SK-N-SH (cell line): ENCODE measurements around the gene ZNF750. TPM values are rescaled to one million over a fixed set of nuclear protein-coding genes. Genes with fewer than 3 reads are reported as not detected.

Experiments used
- CTCF ChIA-PET: fragments of 300-600, 350-600 bp; formaldehyde crosslinking; extraction: SDS; loops from one replicate; lab custom pipeline; 2021; lab: Yijun Ruan, JAX
- POLR2A ChIA-PET: fragments of 350-600 bp; sonication (Branson Sonifier 250); formaldehyde crosslinking; extraction: SDS; loops from one replicate; lab custom pipeline; 2020; ENCODE audit warnings: antibody characterized with exemption, inconsistent platforms; lab: Yijun Ruan, JAX
- DNase-seq: peaks from one replicate; pipeline ENCODE4 v3.0.0; 2012
- H2AFZ ChIP-seq: fragments of 200-600 bp; sonication (generic); 2 replicates; pipeline ENCODE4 v1.8.1; 2016; ENCODE audit warnings: antibody characterized with exemption, mild to moderate bottlenecking, low read depth
- H3F3A ChIP-seq: fragments of 200-600 bp; sonication (generic); replicated peaks from 2 replicates; pipeline ENCODE3; 2016; ENCODE audit warnings: antibody characterized with exemption, mild to moderate bottlenecking; ENCODE audit not compliant: insufficient read depth
- H3K27ac ChIP-seq, 2 experiments: fragments of 200-500 bp in 1 of 2; fragments of 200-600 bp in 1 of 2; sonication (Bioruptor generic) in 1 of 2; sonication (generic), shearing (Covaris generic) in 1 of 2; 2 replicates each; pipeline versions ENCODE4 v1.5.1 to v1.6.1; 2014 to 2016; ENCODE audit warnings: low read depth in 2 of 2, inconsistent platforms in 1 of 2, low read length in 1 of 2, mild to moderate bottlenecking in 1 of 2, mixed read lengths in 1 of 2
- H3K27me3 ChIP-seq: fragments of 200-600 bp; sonication (generic), shearing (Covaris generic); 2 replicates; pipeline ENCODE4 v1.6.1; 2016; ENCODE audit warnings: mixed run types; ENCODE audit not compliant: insufficient read depth
- H3K36me3 ChIP-seq, 2 experiments: fragments of 200-500 bp in 1 of 2; fragments of 200-600 bp in 1 of 2; sonication (Bioruptor generic) in 1 of 2; sonication (generic) in 1 of 2; replicated peaks in 1 of 2; 2 replicates each; pipeline versions ENCODE3 to v1.5.1; 2014 to 2016; ENCODE audit warnings: low read length in 1 of 2, mild to moderate bottlenecking in 1 of 2; ENCODE audit not compliant: insufficient read depth in 2 of 2, control insufficient read depth in 1 of 2
- H3K4me1 ChIP-seq, 2 experiments: fragments of 200-500 bp in 1 of 2; fragments of 200-600 bp in 1 of 2; sonication (Bioruptor generic) in 1 of 2; sonication (generic), shearing (Covaris generic) in 1 of 2; 2 replicates each; pipeline versions ENCODE4 v1.5.1 to v1.6.1; 2014 to 2016; ENCODE audit warnings: low read depth in 1 of 2, low read length in 1 of 2, mixed run types in 1 of 2; ENCODE audit not compliant: insufficient read depth in 2 of 2, control insufficient read depth in 1 of 2
- H3K4me2 ChIP-seq: fragments of 200-600 bp; sonication (generic), shearing (Covaris generic); 2 replicates; pipeline ENCODE4 v1.6.1; 2017; ENCODE audit warnings: mixed run types
- H3K4me3 ChIP-seq, 2 experiments: fragments of 200-500 bp in 1 of 2; fragments of 200-600 bp in 1 of 2; sonication (Bioruptor generic) in 1 of 2; sonication (generic), shearing (Covaris generic) in 1 of 2; 2 replicates each; pipeline versions ENCODE4 v1.5.1 to v1.8.1; 2014 to 2016; ENCODE audit warnings: low read depth in 2 of 2, inconsistent platforms in 1 of 2, low read length in 1 of 2, mild to moderate bottlenecking in 1 of 2, mixed read lengths in 1 of 2, moderate library complexity in 1 of 2
- H3K79me2 ChIP-seq: fragments of 200-600 bp; sonication (generic); 2 replicates; pipeline ENCODE4 v1.8.1; 2017; ENCODE audit warnings: mild to moderate bottlenecking; ENCODE audit not compliant: insufficient read depth
- H3K9ac ChIP-seq: fragments of 200-600 bp; sonication (generic); 2 replicates; pipeline ENCODE4 v1.6.1; 2017; ENCODE audit warnings: mixed run types
- H3K9me2 ChIP-seq: fragments of 200-600 bp; sonication (generic); 2 replicates; pipeline ENCODE4 v1.6.1; 2017; ENCODE audit warnings: mixed run types
- H3K9me3 ChIP-seq: fragments of 200-600 bp; sonication (generic); 2 replicates; pipeline ENCODE4 v1.6.1; 2017; ENCODE audit warnings: mixed run types, mild to moderate bottlenecking, moderate library complexity
- H4K20me1 ChIP-seq: fragments of 200-600 bp; sonication (generic); 2 replicates; pipeline ENCODE4 v1.6.1; 2017; ENCODE audit warnings: mild to moderate bottlenecking, mixed run types; ENCODE audit not compliant: insufficient read depth
- EP300 ChIP-seq, 2 experiments: IDR thresholded peaks; 2 replicates each; pipeline versions ENCODE4 v1.4.0 to v1.6.1; 2012; ENCODE audit warnings: borderline replicate concordance in 1 of 2, low read depth in 1 of 2, low read length in 1 of 2
- GABPA ChIP-seq: IDR thresholded peaks from 2 replicates; pipeline ENCODE4 v1.4.0; 2012; ENCODE audit warnings: low read depth, mild to moderate bottlenecking
- GATA2 ChIP-seq: sonication (generic); formaldehyde crosslinking; IDR thresholded peaks from 2 replicates; pipeline ENCODE4 v1.5.0; 2020; ENCODE audit warnings: mild to moderate bottlenecking, missing genetic modification reagents
- JUND ChIP-seq: IDR thresholded peaks from 2 replicates; pipeline ENCODE4 v1.4.0; 2012
- MEF2A ChIP-seq: IDR thresholded peaks from 2 replicates; pipeline ENCODE4 v1.4.0; 2012; ENCODE audit warnings: low read depth, borderline replicate concordance
- NRF1 ChIP-seq: IDR thresholded peaks from 2 replicates; pipeline ENCODE4 v1.6.1; 2012; ENCODE audit warnings: low read depth, mild to moderate bottlenecking, low read length
- PBX3 ChIP-seq: IDR thresholded peaks from 2 replicates; pipeline ENCODE4; 2012
- RCOR1 ChIP-seq: fragments of 150-350 bp; IDR thresholded peaks from 2 replicates; pipeline ENCODE4 v1.6.1; 2017; ENCODE audit warnings: antibody characterized with exemption, low read length
- REST ChIP-seq: IDR thresholded peaks from 2 replicates; pipeline ENCODE4 v1.6.1; 2012; ENCODE audit warnings: mild to moderate bottlenecking, low read depth, low read length, moderate library complexity
- TEAD4 ChIP-seq: IDR thresholded peaks from 2 replicates; pipeline ENCODE4 v1.4.0; 2012; ENCODE audit warnings: mild to moderate bottlenecking, borderline replicate concordance; ENCODE audit not compliant: insufficient read depth
- WGBS: methylation state at CpG from one replicate; pipeline ENCODE4 v1.1.6; 2017; ENCODE audit warnings: low lambda C conversion rate; 5-methylcytosine and 5-hydroxymethylcytosine counted together
- polyA plus RNA-seq, 3 experiments: library from polyadenylated mRNA; depleted of rRNA; stranded (reverse); fragments of >200 nt; gene quantifications; 2 replicates each; pipeline ENCODE4 v1.2.3, GENCODE V29; 2012

Gene ZNF750
- polyA plus RNA-seq, 1 of the 3 experiments (the other 2 are of a cell fraction) = not detected

GRCh38 chr17:82817947-82818346 lies 21.9 kb downstream of the ZNF750 start (continued):
- TF ChIP-seq REST = no peak
- no peak for TF ChIP-seq GABPA
- no peak for TF ChIP-seq NRF1

- Histone ChIP-seq H4K20me1 (no peaks in the 10 kb centered on the region), H3K27ac (no peak overlapping the region), H3K9me3 (peaks cover 14% of the 10 kb centered on the region; the same call in 1 of the 2 replicates), H3K4me3 (no peak overlapping the region), H3K9ac (no peak overlapping the region), H3F3A (no peaks in the 10 kb centered on the region), H3K27me3 (no peaks in the 10 kb centered on the region), H3K4me1 (no peaks in the 10 kb centered on the region), H3K4me2 (no peak overlapping the region), H3K36me3 (peaks cover 22 to 61% of the 10 kb centered on the region in 2 experiments), H3K79me2 (0 out of 2 replicates have a peak, but pooled peaks cover 5% of the 10 kb centered on the region), H2AFZ (no peak overlapping the region), H3K9me2 (no peaks in the 10 kb centered on the region)
- POLR2A ChIA-PET = no interaction called here
- no peak for DNase-seq
- CTCF ChIA-PET = no interaction called here
- WGBS = 87% methylated on average over 7 of the region's 7 CpGs
- TF ChIP-seq RCOR1 = no peak
- no peak for TF ChIP-seq JUND
- TF ChIP-seq GATA2 (CRISPR knock-in tag) = no peak
- no peak for TF ChIP-seq MEF2A
- no peak for TF ChIP-seq PBX3
- no peak for TF ChIP-seq EP300 (IDR thresholded peaks at IDR 0.05; ENCODE audit: borderline replicate concordance in 1 of 2, low read depth in 1 of 2, low read length in 1 of 2)
- no peak for TF ChIP-seq TEAD4
- no peak for TF ChIP-seq REST
These were observed 23.5 kb downstream of the ZNF750 start for GRCh38 chr17:82816358-82816757.
